ENCODE measurements around the gene EFNA3. TPM values are rescaled to one million over a fixed set of nuclear protein-coding genes. Genes with fewer than 3 reads are reported as not detected.

Gene EFNA3
- total RNA-seq, 1 donor = 0.90 TPM

- DNase-seq (ENCODE audit: low read depth) = no peak
- H3K4me3 ChIP-seq (ENCODE audit: low read depth, low read length) = peak overlapping the region; percentile 81
- TF ChIP-seq, protein P1, sequence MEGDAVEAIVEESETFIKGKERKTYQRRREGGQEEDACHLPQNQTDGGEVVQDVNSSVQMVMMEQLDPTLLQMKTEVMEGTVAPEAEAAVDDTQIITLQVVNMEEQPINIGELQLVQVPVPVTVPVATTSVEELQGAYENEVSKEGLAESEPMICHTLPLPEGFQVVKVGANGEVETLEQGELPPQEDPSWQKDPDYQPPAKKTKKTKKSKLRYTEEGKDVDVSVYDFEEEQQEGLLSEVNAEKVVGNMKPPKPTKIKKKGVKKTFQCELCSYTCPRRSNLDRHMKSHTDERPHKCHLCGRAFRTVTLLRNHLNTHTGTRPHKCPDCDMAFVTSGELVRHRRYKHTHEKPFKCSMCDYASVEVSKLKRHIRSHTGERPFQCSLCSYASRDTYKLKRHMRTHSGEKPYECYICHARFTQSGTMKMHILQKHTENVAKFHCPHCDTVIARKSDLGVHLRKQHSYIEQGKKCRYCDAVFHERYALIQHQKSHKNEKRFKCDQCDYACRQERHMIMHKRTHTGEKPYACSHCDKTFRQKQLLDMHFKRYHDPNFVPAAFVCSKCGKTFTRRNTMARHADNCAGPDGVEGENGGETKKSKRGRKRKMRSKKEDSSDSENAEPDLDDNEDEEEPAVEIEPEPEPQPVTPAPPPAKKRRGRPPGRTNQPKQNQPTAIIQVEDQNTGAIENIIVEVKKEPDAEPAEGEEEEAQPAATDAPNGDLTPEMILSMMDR (IDR thresholded peaks at IDR 0.05; ENCODE audit: insufficient read depth, low read length) = peak; percentile 31
These were observed 25.9 kb upstream of the EFNA3 start for GRCh38 chr1:155052439-155053395.

DNA sequence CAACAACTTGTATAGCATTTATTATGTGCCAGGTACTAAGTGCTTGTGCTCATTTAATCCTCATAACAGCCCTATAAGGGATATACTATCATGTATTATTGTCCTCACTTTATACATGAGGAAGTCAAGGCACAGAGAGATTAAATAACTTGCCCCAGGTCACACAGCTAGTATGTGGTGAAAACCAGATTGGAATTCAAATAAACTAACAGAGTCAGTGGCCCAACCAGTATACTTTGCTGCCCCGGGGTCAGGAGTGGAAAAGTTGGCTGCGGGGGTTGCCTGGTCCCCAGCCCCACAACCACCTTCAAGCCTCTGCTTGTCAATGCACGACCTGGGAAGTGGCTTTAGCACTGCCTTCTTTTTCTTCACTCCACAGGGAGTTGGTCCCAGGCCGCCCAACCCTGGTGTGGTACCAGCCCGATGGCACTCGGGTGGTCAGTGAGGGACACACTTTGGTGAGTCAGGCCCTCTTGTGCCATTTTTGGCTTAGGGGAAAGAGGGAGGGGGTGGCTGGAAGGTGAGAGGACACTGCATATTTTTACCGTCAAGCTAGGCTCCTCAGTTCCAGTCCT is 25.0 kb upstream of the EFNA3 start:
- TF ChIP-seq, protein P1 (IDR thresholded peaks at IDR 0.05; ENCODE audit: insufficient read depth, low read length) = no peak
- DNase-seq (ENCODE audit: low read depth) = no peak

DNA sequence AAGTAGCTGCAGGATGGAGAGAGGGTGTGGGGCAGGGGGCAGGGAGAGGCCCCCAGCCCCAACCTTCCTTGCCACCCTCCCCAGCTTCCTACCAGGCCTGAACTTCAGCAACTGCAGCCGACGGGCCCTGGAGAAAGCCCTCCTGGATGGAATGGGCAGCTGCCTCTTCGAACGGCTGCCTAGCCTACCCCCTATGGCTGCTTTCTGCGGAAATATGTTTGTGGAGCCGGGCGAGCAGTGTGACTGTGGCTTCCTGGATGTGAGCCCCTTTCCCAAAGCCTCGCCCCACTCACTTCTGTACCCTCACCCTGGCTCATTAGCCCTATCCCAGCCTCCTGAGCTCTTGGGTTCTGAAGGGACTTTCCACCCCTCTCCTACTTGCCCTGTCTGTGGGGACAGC is 21.5 kb upstream of the EFNA3 start:
- H3K4me3 ChIP-seq (ENCODE audit: low read depth, low read length) = no peak overlapping the region
- TF ChIP-seq, protein P1 (IDR thresholded peaks at IDR 0.05; ENCODE audit: insufficient read depth, low read length) = no peak
- no peak for DNase-seq (ENCODE audit: low read depth)

More for the DNA sequence above, 25.0 kb upstream of the EFNA3 start:
- H3K4me3 ChIP-seq (ENCODE audit: low read depth, low read length) = no peak overlapping the region

GRCh38 chr1:155057788-155058211 is 20.8 kb upstream of the EFNA3 start:
- DNase-seq (ENCODE audit: low read depth) = no peak
- TF ChIP-seq, protein P1 (IDR thresholded peaks at IDR 0.05; ENCODE audit: insufficient read depth, low read length) = peak; percentile 15
- H3K4me3 ChIP-seq (ENCODE audit: low read depth, low read length) = no peak overlapping the region

GRCh38 chr1:155060736-155061135 is 17.9 kb upstream of the EFNA3 start:
- no peak overlapping the region for H3K4me3 ChIP-seq (ENCODE audit: low read depth, low read length)
- TF ChIP-seq, protein P1 (IDR thresholded peaks at IDR 0.05; ENCODE audit: insufficient read depth, low read length) = no peak

DNA sequence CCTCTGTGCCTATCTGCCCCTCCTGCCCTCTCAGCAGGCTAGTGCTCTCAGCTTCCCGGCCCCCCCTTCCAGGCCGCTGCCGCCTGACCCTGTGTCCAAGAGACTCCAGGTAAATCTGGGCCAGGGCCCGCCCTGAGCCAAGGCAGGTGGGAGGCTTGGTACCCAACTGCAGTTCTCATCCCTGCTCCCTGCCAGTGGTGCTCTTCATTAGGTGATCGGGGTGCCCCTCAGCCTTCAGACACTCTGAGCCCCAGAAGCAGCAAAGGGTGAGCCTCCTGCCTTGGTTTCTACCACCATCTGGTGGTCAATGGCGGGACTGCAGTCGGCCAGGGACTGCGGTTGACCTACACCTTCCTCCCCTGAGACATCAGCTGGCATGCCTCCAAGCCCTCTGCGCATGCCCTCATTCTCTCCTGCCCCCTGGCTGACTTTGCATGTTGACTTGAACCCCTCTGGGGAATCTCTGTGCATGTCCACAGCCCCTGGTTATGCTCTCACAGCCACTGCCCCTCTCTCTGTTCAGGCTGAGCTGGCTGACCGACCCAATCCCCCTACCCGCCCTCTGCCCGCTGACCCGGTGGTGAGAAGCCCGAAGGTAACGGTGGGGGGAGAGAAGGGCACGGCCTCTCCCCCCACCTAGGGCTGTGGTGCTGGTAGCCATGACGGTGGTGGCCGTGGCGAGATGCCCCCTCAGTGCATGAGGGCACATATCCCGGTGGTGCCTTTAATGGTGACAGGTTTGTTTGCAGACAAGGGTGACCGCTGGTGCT is 17.1 kb upstream of the EFNA3 start:
- H3K4me3 ChIP-seq (ENCODE audit: low read depth, low read length) = no peak overlapping the region
- DNase-seq (ENCODE audit: low read depth) = peak; percentile 79

More at GRCh38 chr1:155060736-155061135, 17.9 kb upstream of the EFNA3 start:
- DNase-seq (ENCODE audit: low read depth) = no peak

More for the DNA sequence above, 17.1 kb upstream of the EFNA3 start:
- TF ChIP-seq, protein P1 (IDR thresholded peaks at IDR 0.05; ENCODE audit: insufficient read depth, low read length) = peak; percentile 98
